GM18951 (cell line): ENCODE data around the gene LBX2.
A peak's percentile ranks its signal among the peaks of the same experiment; 100 is the strongest.
"Not testable (repeated sequence)": the region's sequence is repeated elsewhere in the genome, so short reads cannot be mapped to it uniquely, and the experiment has no call there.

Source experiments
- POLR2A ChIP-seq: IDR thresholded peaks from 4 replicates; pipeline ENCODE4 v1.6.1; 2011; ENCODE audit warnings: mild to moderate bottlenecking; ENCODE audit not compliant: insufficient read length, insufficient read depth; ENCODE audit errors: extremely low read depth
- in situ Hi-C: fragments of 300-500 bp; cut with MboI; formaldehyde crosslinking; loops from one replicate; pipeline ENCODE4 v1.12.0; 2022; ENCODE audit warnings: low sequenced_read_pairs, mixed read lengths, inconsistent platforms; ENCODE audit not compliant: unreplicated experiment

Gene LBX2

DNA sequence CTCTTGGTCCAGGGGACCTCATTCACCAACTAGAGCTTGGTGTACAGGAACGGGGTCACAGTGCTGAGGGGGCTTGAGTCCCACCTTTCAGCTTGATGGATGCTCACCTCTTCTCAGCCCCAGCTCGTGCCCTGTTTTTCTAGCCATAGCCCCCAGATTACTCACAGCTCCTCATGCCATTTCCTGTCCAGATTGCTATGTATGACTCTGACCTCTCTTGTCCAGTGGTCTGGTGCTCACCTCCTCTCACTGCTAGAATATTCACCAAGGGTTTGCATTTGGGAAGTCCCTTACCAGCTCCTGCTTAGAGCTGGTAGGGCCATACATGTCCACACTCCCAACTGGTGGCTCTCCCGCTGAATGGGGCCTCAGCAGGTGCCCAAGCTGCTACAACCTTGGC is 5.9 kb downstream of the LBX2 start:
- in situ Hi-C loops, result no loop called here
- TF ChIP-seq POLR2A, result no peak

DNA sequence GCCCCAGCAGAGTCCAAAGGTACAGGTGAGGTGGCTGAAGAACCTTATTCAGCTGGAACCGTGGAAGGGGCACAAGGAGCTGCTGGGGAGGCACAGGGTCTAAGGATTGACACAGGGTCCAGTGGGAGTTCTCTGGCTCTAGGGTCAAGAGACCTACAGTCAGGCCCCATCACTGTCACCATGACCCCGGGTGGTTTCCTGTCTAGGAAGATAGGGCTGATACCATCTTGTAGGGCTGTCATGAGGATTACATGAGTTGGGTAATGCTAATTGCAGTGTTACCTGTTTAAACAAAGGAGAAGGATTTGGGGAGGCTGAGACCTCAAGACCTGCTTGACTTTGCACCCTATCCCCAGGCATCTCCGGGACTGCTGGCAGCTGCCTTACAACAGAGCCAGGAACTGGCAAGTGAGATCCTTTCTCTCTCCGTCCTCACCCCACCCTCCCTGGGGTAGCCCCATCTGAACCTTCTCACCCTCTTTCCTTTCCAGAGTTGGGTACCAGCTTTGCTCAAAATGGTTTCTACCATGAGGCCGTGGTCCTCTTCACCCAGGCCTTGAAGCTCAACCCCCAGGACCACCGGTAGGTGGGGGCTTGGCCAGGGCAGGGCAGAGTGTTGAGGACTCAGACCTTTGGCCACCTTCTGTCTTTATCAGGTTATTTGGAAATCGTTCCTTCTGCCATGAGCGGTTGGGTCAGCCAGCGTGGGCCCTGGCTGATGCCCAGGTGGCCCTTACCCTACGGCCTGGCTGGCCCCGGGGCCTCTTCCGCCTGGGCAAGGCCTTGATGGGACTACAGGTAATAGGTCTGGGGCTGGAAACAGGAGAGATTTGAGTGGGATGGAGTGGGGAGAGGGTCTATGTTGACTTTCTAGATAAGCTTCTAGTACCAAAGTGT is 7.5 kb downstream of the LBX2 start:
- in situ Hi-C loops, result no loop called here
- TF ChIP-seq POLR2A, result no peak

DNA sequence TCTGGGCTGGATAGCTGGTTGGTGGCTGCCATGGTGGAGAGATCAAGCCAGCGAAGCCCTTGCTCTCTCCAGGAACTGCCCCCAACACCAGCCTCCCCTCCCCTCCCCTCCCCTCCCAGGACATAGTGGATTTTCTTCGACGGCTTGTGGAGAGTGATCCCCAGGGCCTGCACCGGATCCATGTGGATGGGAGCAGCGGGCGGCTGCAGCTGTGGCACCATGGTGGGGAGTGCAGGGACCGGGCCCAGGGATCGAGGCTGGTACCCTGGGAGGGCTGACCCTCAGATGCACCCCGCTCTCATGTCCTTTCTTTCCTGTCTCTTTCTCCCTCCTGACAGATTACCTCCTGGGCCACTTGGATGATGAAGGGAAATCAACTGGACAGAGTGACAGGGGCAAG is 9.5 kb downstream of the LBX2 start:
- in situ Hi-C loops, result no loop called here

DNA sequence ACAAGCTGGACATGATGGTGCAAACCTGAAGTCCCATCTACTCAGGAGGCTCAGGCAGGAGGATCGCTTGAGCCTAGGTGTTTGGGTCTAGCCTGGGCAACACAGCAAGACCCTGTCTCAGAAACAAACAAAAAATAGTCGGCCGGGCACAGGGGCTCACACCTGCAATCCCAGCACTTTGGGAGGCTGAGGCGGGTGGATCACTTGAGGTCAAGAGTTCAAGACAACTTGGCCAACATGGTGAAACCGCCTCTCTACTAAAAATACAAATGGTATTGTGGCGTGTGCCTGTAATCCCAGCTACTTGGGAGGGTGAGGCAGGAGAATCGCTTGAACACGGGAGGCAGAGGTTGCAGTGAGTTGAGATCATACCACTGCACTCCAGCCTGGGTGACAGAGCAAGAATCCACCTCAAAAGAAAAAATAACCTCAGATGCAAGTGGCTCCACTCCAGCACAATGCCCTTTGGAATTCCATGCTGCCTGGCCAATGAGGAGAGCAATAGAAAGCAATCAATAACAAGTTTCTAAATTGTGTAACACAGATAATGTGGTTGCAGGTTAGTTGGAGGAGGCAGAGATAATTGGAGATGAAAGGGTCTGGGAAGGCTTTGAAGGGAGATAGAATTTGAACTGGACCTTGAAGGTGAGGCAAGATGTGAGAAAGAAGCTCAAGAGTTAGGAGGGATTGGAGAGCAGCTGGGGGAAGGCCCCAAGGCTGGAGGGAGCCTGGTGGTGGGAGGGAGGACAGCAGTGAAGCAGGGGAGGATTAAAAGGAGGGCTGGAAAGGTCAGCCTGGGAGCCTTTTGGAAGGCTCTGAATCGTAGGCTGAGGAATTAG is 10.5 kb downstream of the LBX2 start:
- no peak for TF ChIP-seq POLR2A
- in situ Hi-C loops, result no loop called here

More for the DNA sequence above, 9.5 kb downstream of the LBX2 start:
- TF ChIP-seq POLR2A, result no peak

DNA sequence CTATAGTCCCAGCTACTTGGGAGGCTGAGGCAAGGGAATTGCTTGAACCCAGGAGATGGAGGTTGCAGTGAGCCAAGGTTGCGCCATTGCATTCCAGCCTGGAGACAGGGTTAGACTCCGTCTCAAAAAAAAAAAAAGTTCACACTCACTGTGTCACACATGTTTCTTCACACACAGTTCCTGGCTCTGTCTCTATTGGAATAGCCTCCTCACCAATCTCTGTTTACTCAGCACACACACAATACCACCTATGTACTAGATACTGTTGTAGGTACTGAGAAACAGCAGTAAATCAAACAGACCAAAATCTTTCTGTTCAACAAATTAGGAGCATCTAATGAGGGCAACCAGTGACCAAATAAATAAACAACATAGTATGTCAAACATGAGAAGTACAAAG is 13.3 kb downstream of the LBX2 start:
- no peak for TF ChIP-seq POLR2A
- in situ Hi-C loops, result no loop called here

DNA sequence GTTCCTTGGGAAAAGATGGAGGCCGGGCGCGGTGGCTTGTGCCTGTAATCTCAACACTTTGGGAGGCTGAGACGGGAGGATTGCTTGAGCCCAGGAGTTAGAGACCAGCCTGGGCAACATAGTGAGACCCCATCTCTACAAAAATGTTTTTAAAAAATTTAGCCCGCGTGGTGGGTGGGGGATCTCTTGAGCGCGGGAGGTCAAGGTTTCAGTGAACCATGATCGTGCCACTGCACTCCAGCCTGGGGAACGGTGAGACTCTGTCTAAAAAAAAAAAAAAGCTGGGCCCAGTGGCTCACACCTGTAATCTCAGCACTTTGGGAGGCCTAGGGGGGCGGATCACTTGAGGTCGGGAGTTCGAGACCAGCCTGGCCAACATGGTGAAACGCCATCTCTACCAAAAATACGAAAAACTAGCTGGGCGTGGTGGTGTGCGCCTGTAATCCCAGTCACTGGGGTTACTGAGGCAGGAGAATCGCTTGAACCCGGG is 15.7 kb downstream of the LBX2 start:
- in situ Hi-C loops, result not testable (repeated sequence)

DNA sequence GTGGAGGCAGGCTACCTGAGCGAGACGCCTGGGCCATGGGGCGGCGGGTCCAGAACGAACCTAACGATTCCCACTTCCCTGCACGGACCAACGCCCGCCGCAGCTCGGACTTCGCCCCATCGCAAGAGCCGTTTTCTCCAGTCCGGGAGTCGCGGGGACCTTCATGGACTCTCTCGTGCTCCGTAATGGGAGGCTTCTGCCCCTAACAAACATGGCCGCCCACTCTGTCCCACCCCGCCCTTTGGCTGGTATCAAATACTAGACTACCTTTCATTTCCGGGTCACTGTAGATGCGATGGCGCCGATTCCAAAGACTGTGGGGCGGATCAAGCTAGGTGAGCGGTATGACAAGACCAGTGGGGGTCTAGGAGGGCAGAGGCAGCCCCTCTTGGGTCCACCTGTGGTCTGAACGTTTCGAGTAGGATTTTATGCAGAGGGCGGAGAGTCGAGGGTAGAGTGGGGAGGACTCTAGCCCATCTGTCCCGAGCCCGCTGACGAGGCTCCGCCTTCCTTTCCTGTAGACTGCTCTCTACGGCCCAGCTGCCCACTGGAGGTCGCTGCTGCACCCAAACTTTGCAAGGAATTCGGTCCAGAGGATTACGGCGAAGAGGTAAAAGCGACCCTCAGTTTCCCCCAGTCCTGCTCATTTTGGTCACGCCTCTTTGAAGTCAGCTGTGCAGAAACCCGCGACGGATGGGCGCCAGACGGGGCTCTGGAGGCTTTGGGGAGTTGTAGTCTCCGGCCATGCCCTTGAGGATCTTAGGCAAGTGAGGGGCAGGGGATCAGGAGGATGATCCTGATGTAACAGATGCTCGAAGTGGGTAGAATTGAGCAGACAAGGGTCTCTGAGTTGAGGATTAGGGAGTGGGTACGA is 16.4 kb downstream of the LBX2 start, which contains the start of the genes CCDC142 and TTC31:
Gene CCDC142 (minus strand): TSS at position 198 of the 874 bp plus-strand sequence. CDS start 161 bp downstream, at position 37.
Gene TTC31 (plus strand): TSS at position 281 of the 874 bp plus-strand sequence. CDS start 15 bp downstream, at position 296.
- in situ Hi-C loops, result no loop called here
- peak; percentile 77 for TF ChIP-seq POLR2A

DNA sequence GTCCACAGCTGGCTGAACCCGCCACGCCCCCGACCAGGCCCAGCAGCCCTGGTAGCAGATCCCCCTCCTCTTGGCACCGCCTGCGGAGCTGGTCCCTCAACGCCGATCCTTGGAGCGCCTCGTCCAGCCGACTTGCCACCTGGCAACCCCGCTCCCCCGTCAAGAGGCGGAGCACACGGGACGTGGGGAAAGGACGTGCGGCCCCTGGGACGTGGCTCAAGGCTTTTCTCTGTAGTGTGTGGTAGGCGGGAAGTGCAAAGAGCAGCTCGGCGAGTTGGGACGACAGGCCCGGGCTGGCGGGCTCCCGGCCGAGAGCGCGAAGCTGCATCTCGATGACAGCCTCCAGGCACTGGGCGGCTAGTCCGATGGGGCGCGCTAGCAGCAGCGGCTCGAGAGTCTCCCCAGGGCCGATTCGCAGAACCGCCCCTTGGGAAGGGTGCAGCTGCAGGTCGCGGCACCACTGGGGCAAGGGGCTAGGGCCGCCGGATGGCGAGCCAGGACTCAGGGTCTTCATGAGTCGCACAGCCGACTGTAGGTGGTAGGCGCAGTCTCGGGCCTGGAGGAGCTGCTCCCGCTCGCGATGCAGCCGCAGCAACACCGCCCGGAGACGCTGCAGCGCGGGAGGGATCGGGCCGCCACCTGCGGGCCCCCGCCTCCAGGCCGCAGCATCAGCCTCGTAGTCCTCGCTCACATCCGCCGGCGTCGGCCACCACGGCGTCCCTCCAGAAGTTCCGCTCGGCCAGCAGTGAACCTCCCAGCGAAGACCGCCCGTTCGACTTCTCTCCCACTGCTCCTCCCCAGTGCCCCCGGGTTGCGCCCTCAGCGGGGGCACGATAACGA is 17.2 kb downstream of the LBX2 start:
- in situ Hi-C loops, result no loop called here
- TF ChIP-seq POLR2A, result no peak

DNA sequence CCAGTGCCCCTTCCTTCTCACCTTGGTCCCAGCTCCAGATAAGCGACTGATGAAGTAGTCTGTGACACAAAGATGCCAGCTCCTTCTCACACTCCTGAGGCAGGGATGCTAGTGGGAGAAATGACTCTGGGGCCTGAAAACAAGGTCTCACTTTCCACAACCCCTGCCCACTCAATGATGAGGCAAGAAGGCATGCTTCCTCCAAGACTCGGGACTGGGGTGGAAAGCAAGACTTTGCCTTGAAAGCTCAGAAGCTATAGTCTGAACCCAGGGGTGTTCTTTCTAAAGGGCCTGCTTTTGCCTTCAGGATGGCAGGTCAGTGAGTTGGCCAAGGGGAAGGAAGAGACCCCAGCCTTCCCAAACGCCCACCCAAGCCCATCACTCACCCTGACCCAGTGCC is 18.0 kb downstream of the LBX2 start:
- in situ Hi-C loops, result no loop called here
- no peak for TF ChIP-seq POLR2A

DNA sequence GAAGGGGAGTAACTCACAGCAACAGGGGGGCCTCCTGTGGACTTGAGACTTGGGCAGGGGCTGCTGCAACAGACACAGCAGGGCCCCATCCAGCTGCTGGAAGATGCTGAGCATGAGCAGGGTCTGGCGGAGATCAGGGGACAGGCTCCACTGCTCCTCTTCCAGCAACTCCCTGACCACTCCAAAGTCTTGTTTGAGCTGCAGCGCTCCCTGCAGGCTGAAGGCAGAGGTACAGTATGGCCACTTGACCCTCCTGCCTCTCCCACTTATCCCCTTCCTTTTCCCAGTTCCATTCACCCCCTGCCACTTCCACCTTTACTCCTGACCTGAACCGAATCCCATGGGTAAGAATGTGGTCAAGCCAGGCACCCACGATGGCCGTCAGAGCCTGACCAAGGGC is 24.5 kb downstream of the LBX2 start:
- TF ChIP-seq POLR2A, result no peak
- in situ Hi-C loops, result no loop called here

DNA sequence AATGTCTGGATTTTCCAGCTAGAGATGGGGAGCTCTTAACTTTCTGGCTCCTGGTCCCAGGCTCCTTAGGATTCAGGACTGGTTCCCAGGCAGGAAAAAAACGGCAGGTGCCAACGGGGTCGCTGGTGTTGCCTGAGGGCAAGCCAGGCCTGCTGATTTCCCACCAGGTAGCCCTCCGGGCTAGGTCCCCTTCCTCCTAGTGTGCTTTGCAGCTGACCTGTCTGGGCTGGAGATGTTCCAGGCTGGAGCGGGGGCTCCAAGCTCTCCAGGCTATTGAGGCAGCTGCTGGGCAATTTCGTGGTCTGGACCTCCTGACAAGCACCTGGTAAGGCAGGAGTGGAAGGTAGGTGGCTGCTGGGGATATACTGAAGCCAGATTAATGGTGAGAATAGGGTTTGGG is 24.9 kb downstream of the LBX2 start:
- TF ChIP-seq POLR2A, result no peak
- in situ Hi-C loops, result no loop called here

DNA sequence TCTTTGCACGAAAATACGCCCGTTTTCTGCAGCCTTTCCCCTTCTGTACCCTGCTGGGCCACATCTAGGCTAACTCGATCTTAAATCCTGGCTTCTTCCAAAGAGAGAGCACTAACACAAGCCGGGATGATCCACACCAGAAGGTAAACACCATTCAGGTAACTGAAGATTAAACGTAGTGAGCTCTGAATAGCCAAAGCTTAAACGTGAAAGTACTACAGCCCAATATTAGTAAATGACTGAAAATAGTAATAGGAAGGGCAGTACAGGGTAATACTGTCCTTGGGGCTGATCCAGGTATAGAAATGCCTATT is 26.5 kb downstream of the LBX2 start:
- in situ Hi-C loops, result no loop called here
- no peak for TF ChIP-seq POLR2A
